ENCODE measurements around the gene CDIPT.
"Not testable (repeated sequence)": the region's sequence is repeated elsewhere in the genome, so short reads cannot be mapped to it uniquely, and the experiment has no call there.

CDIPT gene

GRCh38 chr16:29896841-29897240 is 33.8 kb upstream of the CDIPT start:
- no peak for DNase-seq

GRCh38 chr16:29894352-29894751 is 31.3 kb upstream of the CDIPT start:
- no peak for DNase-seq

GRCh38 chr16:29893553-29893952 is 30.5 kb upstream of the CDIPT start:
- DNase-seq, result no peak

GRCh38 chr16:29892458-29892813 is 29.4 kb upstream of the CDIPT start:
- no peak for DNase-seq

- no peak for DNase-seq
These were observed 28.8 kb upstream of the CDIPT start for GRCh38 chr16:29891525-29892457.

- not testable (repeated sequence) for DNase-seq
These were observed 26.3 kb upstream of the CDIPT start for GRCh38 chr16:29889372-29889771.

- DNase-seq, result no peak
These were observed 21.0 kb upstream of the CDIPT start for GRCh38 chr16:29883987-29884386.

GRCh38 chr16:29881050-29881449 is 18.0 kb upstream of the CDIPT start:
- no peak for DNase-seq

- no peak for DNase-seq
These were observed 15.1 kb upstream of the CDIPT start for GRCh38 chr16:29878172-29878571.

- peak; percentile 16 for DNase-seq
These were observed 14.4 kb upstream of the CDIPT start for GRCh38 chr16:29877266-29877961.

- no peak for DNase-seq
These were observed 13.7 kb upstream of the CDIPT start for GRCh38 chr16:29876594-29877249.

GRCh38 chr16:29876217-29876593 is 13.2 kb upstream of the CDIPT start:
- DNase-seq, result no peak

- DNase-seq, result no peak
These were observed 12.2 kb upstream of the CDIPT start for GRCh38 chr16:29875206-29875605.

- DNase-seq, result no peak
These were observed 10.3 kb upstream of the CDIPT start for GRCh38 chr16:29873319-29873718.

- no peak for DNase-seq
These were observed 9.0 kb upstream of the CDIPT start for GRCh38 chr16:29871822-29872546.

GRCh38 chr16:29869067-29869466 is 6.0 kb upstream of the CDIPT start:
- DNase-seq, result not testable (repeated sequence)

GRCh38 chr16:29868396-29869009 is 5.5 kb upstream of the CDIPT start:
- DNase-seq, result no peak

GRCh38 chr16:29864205-29864604 is 1.2 kb upstream of the CDIPT start:
- no peak for DNase-seq

- DNase-seq, result no peak
These were observed 601 bp upstream of the CDIPT start for GRCh38 chr16:29863669-29863984.

- peak; percentile 7 for DNase-seq
These were observed 593 bp downstream of the CDIPT start for GRCh38 chr16:29862383-29862883.

GRCh38 chr16:29860218-29860617 is 2.8 kb downstream of the CDIPT start:
- no peak for DNase-seq

GRCh38 chr16:29858974-29859373 is 4.1 kb downstream of the CDIPT start:
- no peak for DNase-seq

Data from fibroblast of skin of abdomen (primary cell).